ENCODE measurements around the gene ZNHIT2. TPM values are rescaled to one million over a fixed set of nuclear protein-coding genes. Genes with fewer than 3 reads are reported as not detected.

Gene ZNHIT2
- total RNA-seq, 1 donor from 2014 or later, result 7.5 TPM

- H3K36me3 ChIP-seq, result peaks cover 80% of the 10 kb centered on the region
- intact Hi-C loops (cut with DNase I), result no loop called here
Measured at GRCh38 chr11:65129649-65130441, 12.3 kb upstream of the ZNHIT2 start.

DNA sequence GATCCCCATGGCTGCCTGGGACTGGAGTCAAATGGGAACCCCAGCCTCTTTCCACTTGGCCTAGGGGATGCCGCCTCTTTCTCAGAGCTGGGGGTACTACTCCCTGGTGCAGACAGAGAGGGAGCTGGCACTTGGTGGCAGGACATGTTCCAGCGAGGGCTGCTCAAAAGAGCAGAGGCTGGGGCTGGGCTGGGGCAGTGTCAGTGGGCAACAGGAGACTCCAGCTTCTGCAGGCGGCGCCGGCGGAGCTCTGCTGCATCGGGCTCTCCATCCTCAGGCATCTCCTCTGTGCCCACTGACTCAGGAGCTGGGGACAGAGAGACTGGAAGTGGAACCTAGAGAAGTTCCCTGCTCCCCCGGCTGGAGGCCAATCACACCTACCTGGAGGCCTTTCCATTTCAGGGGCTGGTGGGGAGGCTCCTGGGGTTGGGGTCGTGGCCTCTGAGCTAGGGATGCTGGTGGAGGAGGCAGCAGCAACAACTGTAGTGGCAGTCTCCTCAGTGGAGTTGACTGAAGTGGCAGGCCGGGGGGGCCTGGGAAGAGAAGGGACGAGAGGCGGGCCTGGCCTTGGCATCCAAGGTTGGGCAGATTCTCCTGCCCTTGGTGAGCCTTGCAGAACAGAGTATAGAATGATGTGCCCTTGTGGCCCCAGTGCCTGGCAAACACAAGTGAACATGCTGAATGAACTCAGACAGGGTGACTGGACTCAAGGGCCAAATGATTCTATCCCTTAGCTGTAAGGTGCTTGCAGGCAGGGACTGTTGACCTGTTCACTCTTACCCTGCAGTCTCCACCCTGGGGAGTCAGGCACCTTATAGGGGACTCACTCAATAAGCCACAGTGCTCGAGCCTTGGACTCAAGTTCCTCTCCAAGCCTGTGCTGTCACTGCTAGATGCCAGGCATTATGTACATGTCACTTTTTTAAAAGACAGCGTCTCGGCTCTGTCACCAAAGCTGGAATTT is 11.0 kb upstream of the ZNHIT2 start:
- TF ChIP-seq CTCF (IDR thresholded peaks at IDR 0.05), result no peak
- Histone ChIP-seq H3K27ac (no peak overlapping the region), H3K4me1 (peaks cover 15% of the 10 kb centered on the region), H3K4me3 (no peak overlapping the region), H3K36me3 (peaks cover 87% of the 10 kb centered on the region), H3K27me3 (no peaks in the 10 kb centered on the region), H3K9me3 (no peaks in the 10 kb centered on the region)
- ATAC-seq, result no peak
- intact Hi-C loops (cut with DNase I), result no loop called here
- no peak for DNase-seq

More at GRCh38 chr11:65129649-65130441, 12.3 kb upstream of the ZNHIT2 start:
- ATAC-seq (no peak), DNase-seq (peak; percentile 52)
- TF ChIP-seq CTCF (IDR thresholded peaks at IDR 0.05), result no peak
- Histone ChIP-seq H3K27me3 (no peaks in the 10 kb centered on the region), H3K4me1 (peaks cover 17% of the 10 kb centered on the region), H3K27ac (no peak overlapping the region), H3K9me3 (no peaks in the 10 kb centered on the region), H3K4me3 (no peak overlapping the region)

- ATAC-seq (no peak), DNase-seq (no peak)
- TF ChIP-seq CTCF (IDR thresholded peaks at IDR 0.05), result no peak
- no peak overlapping the region for H3K4me3 ChIP-seq
- no peak overlapping the region for H3K27ac ChIP-seq
- H3K4me1 ChIP-seq, result peaks cover 12% of the 10 kb centered on the region
- intact Hi-C loops (cut with DNase I), result no loop called here
- peaks cover 85% of the 10 kb centered on the region for H3K36me3 ChIP-seq
- no peaks in the 10 kb centered on the region for H3K9me3 ChIP-seq
- no peaks in the 10 kb centered on the region for H3K27me3 ChIP-seq
Measured at GRCh38 chr11:65127473-65128181, 10.1 kb upstream of the ZNHIT2 start.

DNA sequence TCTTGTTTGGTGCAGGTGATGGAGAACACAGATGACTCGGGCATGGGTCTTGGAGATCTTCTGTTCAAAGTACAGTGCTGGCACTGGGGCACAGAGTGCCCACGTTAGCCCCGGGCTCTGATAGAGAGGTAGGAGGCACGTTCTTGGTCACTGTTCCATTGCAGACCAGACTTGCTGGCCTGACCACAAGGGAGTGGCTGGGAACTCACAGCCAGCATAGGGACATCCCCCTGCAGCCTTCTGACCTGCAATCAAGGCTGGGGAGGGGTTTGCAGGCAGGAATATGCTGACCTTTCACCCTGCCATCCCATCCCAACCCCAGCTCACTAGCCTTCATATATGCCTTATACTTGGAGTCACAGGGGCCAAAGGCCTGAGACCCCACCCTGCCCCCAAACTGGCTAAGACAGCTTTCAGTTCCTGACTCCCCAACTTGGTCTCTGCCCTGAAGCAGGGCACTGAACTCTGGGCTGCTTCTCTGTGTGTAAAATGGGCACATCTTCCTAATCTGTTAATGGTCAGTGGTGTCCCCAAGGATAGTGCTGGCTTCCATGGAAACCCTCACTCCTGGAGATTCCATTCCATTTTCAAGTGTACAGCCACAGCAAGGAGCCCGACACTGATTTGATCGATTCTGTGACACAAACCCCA is 9.2 kb upstream of the ZNHIT2 start:
- Histone ChIP-seq H3K4me1 (peaks cover 6% of the 10 kb centered on the region), H3K36me3 (peaks cover 76% of the 10 kb centered on the region), H3K4me3 (no peak overlapping the region), H3K9me3 (no peaks in the 10 kb centered on the region), H3K27me3 (no peaks in the 10 kb centered on the region), H3K27ac (no peak overlapping the region)
- ATAC-seq (no peak), DNase-seq (no peak)
- intact Hi-C loops (cut with DNase I), result no loop called here
- TF ChIP-seq CTCF (IDR thresholded peaks at IDR 0.05), result no peak
